Natural killer cell (primary cell): ENCODE measurements around the gene HMX2. TPM values are rescaled to one million over a fixed set of nuclear protein-coding genes. Genes with fewer than 3 reads are reported as not detected.

Experiments used
- ATAC-seq, 3 donors: fragments of 150-1000 bp in 2 of 3; fragments of 200-7000 bp in 1 of 3; cut with Tn5 transposase; 1 replicate in 1 of 3; 2 replicates in 2 of 3; pipeline ENCODE4 v1.10.0; 2021; ENCODE audit warnings: mild to moderate bottlenecking in 2 of 3, moderate library complexity in 2 of 3
- DNase-seq, 2 donors: peaks; one replicate each; pipeline versions ENCODE4 v3.0.0 to v3.0.0-alpha.2; 2013 to 2021; ENCODE audit warnings: mixed read lengths in 1 of 2
- H3K27ac ChIP-seq: one replicate; pipeline ENCODE4 v1.5.1; 2013; ENCODE audit warnings: mild to moderate bottlenecking, low read length
- H3K27me3 ChIP-seq: one replicate; pipeline ENCODE4 v1.6.1; 2013; ENCODE audit warnings: low read length; ENCODE audit not compliant: control insufficient read depth, insufficient read depth
- H3K36me3 ChIP-seq: one replicate; pipeline ENCODE4 v1.6.1; 2013; ENCODE audit warnings: low read length; ENCODE audit not compliant: control insufficient read depth, insufficient read depth
- H3K4me1 ChIP-seq: one replicate; pipeline ENCODE4 v1.6.1; 2013; ENCODE audit warnings: low read length; ENCODE audit not compliant: control insufficient read depth, insufficient read depth
- H3K4me3 ChIP-seq: one replicate; pipeline ENCODE4 v1.5.1; 2013; ENCODE audit warnings: low read length
- H3K9me3 ChIP-seq: one replicate; pipeline ENCODE4 v1.6.1; 2013; ENCODE audit warnings: low read length; ENCODE audit not compliant: control insufficient read depth, insufficient read depth
- H3K27ac Mint-ChIP-seq, 2 donors: one replicate each; pipeline ENCODE4 v1.8.0; 2022; ENCODE audit warnings: mild to moderate bottlenecking in 2 of 2, mixed read lengths in 2 of 2, moderate library complexity in 1 of 2
- H3K27me3 Mint-ChIP-seq, 2 donors: one replicate each; pipeline ENCODE4 v1.8.0; 2022; ENCODE audit warnings: low read depth in 2 of 2, mixed read lengths in 2 of 2
- H3K36me3 Mint-ChIP-seq: one replicate; pipeline ENCODE4 v1.8.0; 2022; ENCODE audit warnings: mixed read lengths
- H3K4me1 Mint-ChIP-seq, 2 donors: one replicate each; pipeline ENCODE4 v1.8.0; 2022; ENCODE audit warnings: mixed read lengths in 2 of 2
- H3K4me3 Mint-ChIP-seq: one replicate; pipeline ENCODE4 v1.8.0; 2022; ENCODE audit warnings: mild to moderate bottlenecking, moderate library complexity, mixed read lengths
- H3K9me3 Mint-ChIP-seq, 2 donors: one replicate each; pipeline ENCODE4 v1.8.0; 2022; ENCODE audit warnings: mixed read lengths in 2 of 2
- CTCF ChIP-seq: fragments of 200-600 bp; IDR thresholded peaks from one replicate; pipeline ENCODE4 v1.8.0; 2022; ENCODE audit warnings: antibody characterized with exemption
- WGBS: methylation state at CpG from one replicate; pipeline ENCODE4 v1.1.7; 2013; ENCODE audit warnings: missing lambda C conversion rate; ENCODE audit not compliant: insufficient coverage; 5-methylcytosine and 5-hydroxymethylcytosine counted together
- intact Hi-C: fragments of 100-400 bp; cut with micrococcal nuclease; formaldehyde crosslinking; loops from one replicate; pipeline ENCODE4 v1.14.2; 2022
- total RNA-seq, 4 donors: library from RNA; stranded (reverse); fragments of 120-200 nt in 1 of 4; gene quantifications; one replicate each; pipeline versions ENCODE4 v1.2.3 to v1.2.4, GENCODE V29; 2013 to 2022

HMX2 gene
- total RNA-seq, 3 donors from 2014 or later (not counting 1 experiment from before 2014, with no cell fraction given) = not detected

GRCh38 chr10:123149568-123150270 is 1.8 kb downstream of the HMX2 start:
- intact Hi-C loops = no loop called here

DNA sequence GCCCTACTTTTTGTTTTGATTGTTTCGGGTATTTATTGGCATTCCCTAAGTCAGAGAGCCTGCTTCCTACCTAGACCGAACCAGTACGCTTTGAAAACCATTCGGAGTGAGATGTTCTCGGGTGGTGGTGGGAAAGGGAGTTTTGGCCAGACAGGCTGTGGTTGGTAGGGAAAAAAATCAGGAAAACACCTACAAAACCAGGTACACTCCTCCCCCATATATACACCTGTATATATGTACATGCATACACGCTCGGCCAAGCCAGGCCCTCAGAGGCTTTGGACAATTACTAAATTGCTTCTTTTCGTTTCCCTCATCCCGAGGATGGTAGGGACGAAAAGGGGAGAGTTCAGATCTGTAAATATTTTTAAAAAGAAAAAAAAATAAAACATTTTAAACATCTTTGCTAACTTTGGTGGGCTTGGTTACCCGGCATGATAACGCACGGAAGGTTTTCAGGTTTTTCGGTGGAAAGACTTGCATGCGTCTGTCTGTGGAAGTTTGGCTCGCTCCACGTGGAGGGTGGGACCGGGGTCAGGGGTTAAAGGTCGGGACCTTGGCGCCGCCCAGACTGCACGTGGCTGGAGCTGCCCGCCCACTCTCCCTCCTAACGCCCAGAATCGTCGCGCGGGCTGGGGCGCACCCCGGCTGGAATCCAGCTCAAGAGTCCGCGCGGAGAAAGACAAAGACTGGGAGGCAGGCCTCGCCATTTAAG is 2.5 kb downstream of the HMX2 start:
- Mint-ChIP-seq H3K9me3 (no peaks in the 10 kb centered on the region), H3K36me3 (no peaks in the 10 kb centered on the region), H3K4me1 (peaks cover 25 to 31% of the 10 kb centered on the region in 2 donors), H3K4me3 (peak overlapping the region; percentile 31), H3K27me3 (peaks cover 43% of the 10 kb centered on the region in 2 donors), H3K27ac (no peak overlapping the region)
- Histone ChIP-seq H3K27me3 (peaks cover 62% of the 10 kb centered on the region), H3K4me1 (peaks cover 53% of the 10 kb centered on the region), H3K4me3 (no peak overlapping the region), H3K9me3 (no peaks in the 10 kb centered on the region), H3K36me3 (no peaks in the 10 kb centered on the region), H3K27ac (no peak overlapping the region)
- no peak for TF ChIP-seq CTCF
- 15% methylated on average over 30 of the region's 34 CpGs for WGBS
- peak in 1 of 2 donors; percentile 23 for DNase-seq
- intact Hi-C loops = no loop called here
- ATAC-seq = no peak

More at GRCh38 chr10:123149568-123150270, 1.8 kb downstream of the HMX2 start:
- Histone ChIP-seq H3K36me3 (no peaks in the 10 kb centered on the region), H3K27me3 (peaks cover 68% of the 10 kb centered on the region), H3K27ac (no peak overlapping the region), H3K9me3 (no peaks in the 10 kb centered on the region), H3K4me3 (peak overlapping the region; percentile 16), H3K4me1 (peaks cover 48% of the 10 kb centered on the region)
- H3K4me1 Mint-ChIP-seq = peaks cover 19 to 32% of the 10 kb centered on the region in 2 donors
- no peak for ATAC-seq
- no peaks in the 10 kb centered on the region for H3K36me3 Mint-ChIP-seq
- H3K27me3 Mint-ChIP-seq = peaks cover 50% of the 10 kb centered on the region in 2 donors
- peak overlapping the region; percentile 31 for H3K4me3 Mint-ChIP-seq
- no peak overlapping the region for H3K27ac Mint-ChIP-seq
- WGBS = 5% methylated on average over 76 of the region's 76 CpGs
- no peaks in the 10 kb centered on the region for H3K9me3 Mint-ChIP-seq
- TF ChIP-seq CTCF = no peak
- peak; percentile 15 to 73 for DNase-seq

DNA sequence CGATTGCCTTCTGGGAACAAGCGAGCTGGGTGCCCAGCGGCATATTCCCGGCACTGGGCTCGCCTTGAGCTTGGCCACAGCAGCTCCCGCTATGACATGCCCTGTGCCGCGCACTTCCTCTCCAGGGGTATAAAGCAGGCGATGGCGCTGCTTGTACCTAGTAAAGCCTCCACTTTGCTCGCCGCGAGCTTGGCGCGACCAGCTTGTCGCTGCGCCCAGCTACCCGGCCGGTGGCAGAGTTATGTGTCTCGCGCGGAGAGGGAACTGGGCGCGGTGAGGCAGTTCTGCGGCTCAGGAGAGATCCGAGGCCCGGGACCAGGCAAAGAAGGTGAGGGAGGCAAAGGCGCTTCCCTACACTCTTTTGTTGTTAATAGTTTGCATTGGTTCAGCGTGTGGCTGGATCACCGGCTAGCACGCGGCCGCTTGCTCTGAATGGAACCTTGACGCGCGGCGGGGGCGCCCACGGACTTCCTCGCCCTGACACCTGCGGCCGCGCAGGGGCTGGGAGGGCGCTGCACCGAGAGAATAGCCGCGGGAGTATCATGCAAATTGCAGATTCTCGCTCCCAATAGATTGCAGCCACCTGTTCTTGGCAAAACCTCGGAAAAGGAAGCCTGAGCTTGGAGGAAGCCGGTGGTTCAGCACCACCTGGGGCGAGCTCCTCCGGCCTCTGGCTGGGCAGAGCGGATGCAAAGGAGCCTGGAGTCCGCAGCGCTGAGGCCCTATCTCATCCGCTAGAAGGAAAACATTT is 3.2 kb downstream of the HMX2 start:
- no peaks in the 10 kb centered on the region for H3K9me3 ChIP-seq
- peaks cover 36 to 37% of the 10 kb centered on the region in 2 donors for H3K27me3 Mint-ChIP-seq
- TF ChIP-seq CTCF = no peak
- no peak overlapping the region for H3K4me3 ChIP-seq
- no peaks in the 10 kb centered on the region for H3K36me3 Mint-ChIP-seq
- peak overlapping the region; percentile 21 for H3K4me3 Mint-ChIP-seq
- H3K27ac ChIP-seq = no peak overlapping the region
- no peak for ATAC-seq
- intact Hi-C loops = no loop called here
- peaks cover 53% of the 10 kb centered on the region for H3K4me1 ChIP-seq
- H3K27ac Mint-ChIP-seq = no peak overlapping the region
- peaks cover 59% of the 10 kb centered on the region for H3K27me3 ChIP-seq
- WGBS = 1% methylated on average over 56 of the region's 56 CpGs
- no peaks in the 10 kb centered on the region for H3K9me3 Mint-ChIP-seq
- H3K36me3 ChIP-seq = peaks cover 5% of the 10 kb centered on the region
- peaks cover 30 to 36% of the 10 kb centered on the region in 2 donors for H3K4me1 Mint-ChIP-seq
- peak; percentile 17 to 50 for DNase-seq
